Stimulated activated CD4-positive, alpha-beta T cell treated with anti-CD3 and anti-CD28 coated beads, Interleukin-1b, Interleukin-23, amount 100 ng/mL, for 4 hours (primary cell): Measurements from ENCODE around the gene SLC26A5.
"Not testable (repeated sequence)": the region's sequence is repeated elsewhere in the genome, so short reads cannot be mapped to it uniquely, and the experiment has no call there.

Experiments used
- DNase-seq, 2 donors: peaks; one replicate each; pipeline ENCODE4 v3.0.0-alpha.2; 2020; ENCODE audit warnings: low read depth in 2 of 2

The SLC26A5 gene

GRCh38 chr7:103405789-103406613, 40.0 kb downstream of the SLC26A5 start:
- DNase-seq, result not testable (repeated sequence)

GRCh38 chr7:103399687-103400086, 46.3 kb downstream of the SLC26A5 start:
- DNase-seq, result not testable (repeated sequence)

GRCh38 chr7:103398483-103399127, 47.4 kb downstream of the SLC26A5 start:
- DNase-seq, result no peak

- no peak for DNase-seq
These were observed 49.5 kb downstream of the SLC26A5 start for GRCh38 chr7:103396471-103396870.

- no peak for DNase-seq
These were observed 50.9 kb downstream of the SLC26A5 start for GRCh38 chr7:103395071-103395470.

GRCh38 chr7:103394566-103394965, 51.4 kb downstream of the SLC26A5 start:
- DNase-seq, result no peak

GRCh38 chr7:103391976-103392375, 54.0 kb downstream of the SLC26A5 start:
- DNase-seq, result no peak

- no peak for DNase-seq
These were observed 54.9 kb downstream of the SLC26A5 start for GRCh38 chr7:103391150-103391549.

- DNase-seq, result no peak
These were observed 56.7 kb downstream of the SLC26A5 start for GRCh38 chr7:103389263-103389662.

GRCh38 chr7:103388469-103389140, 57.4 kb downstream of the SLC26A5 start:
- no peak for DNase-seq

GRCh38 chr7:103387242-103387641, 58.8 kb downstream of the SLC26A5 start:
- DNase-seq, result no peak

GRCh38 chr7:103382032-103382402, 64.0 kb downstream of the SLC26A5 start:
- DNase-seq, result no peak

GRCh38 chr7:103381280-103382031, 64.6 kb downstream of the SLC26A5 start:
- no peak for DNase-seq

GRCh38 chr7:103380395-103381191, 65.4 kb downstream of the SLC26A5 start:
- no peak for DNase-seq

- DNase-seq, result no peak
These were observed 66.6 kb downstream of the SLC26A5 start for GRCh38 chr7:103379270-103379975.

- no peak for DNase-seq
These were observed 72.0 kb downstream of the SLC26A5 start for GRCh38 chr7:103373866-103374643.

- no peak for DNase-seq
These were observed 76.6 kb downstream of the SLC26A5 start for GRCh38 chr7:103369432-103369831.

GRCh38 chr7:103349805-103350204, 96.2 kb downstream of the SLC26A5 start:
- DNase-seq, result no peak

GRCh38 chr7:103348959-103349358, 97.0 kb downstream of the SLC26A5 start:
- no peak for DNase-seq

- no peak for DNase-seq
These were observed 97.6 kb downstream of the SLC26A5 start for GRCh38 chr7:103348452-103348851.
